Upper lobe of left lung (tissue), 6 donors: Measurements from ENCODE around the gene NEXN. TPM values are rescaled to one million over a fixed set of nuclear protein-coding genes. Genes with fewer than 3 reads are reported as not detected.

Source experiments
- ATAC-seq, 2 donors: fragments of 200-7000 bp; cut with Tn5 transposase; one replicate each; pipeline ENCODE4 v1.9.1; 2022; ENCODE audit warnings: mild to moderate bottlenecking in 2 of 2, moderate library complexity in 2 of 2; ENCODE audit not compliant: low FRiP score in 2 of 2
- DNase-seq, 2 donors: peaks; one replicate each; pipeline ENCODE4 v3.0.0-alpha.2; 2019 to 2020
- H3K27ac ChIP-seq, 4 donors: fragments of 200-600 bp; sonication (generic); one replicate each; pipeline ENCODE4 v1.5.1; 2016 to 2019
- H3K27me3 ChIP-seq, 4 donors: fragments of 200-600 bp; sonication (generic); one replicate each; pipeline ENCODE4 v1.5.1; 2017 to 2019
- H3K36me3 ChIP-seq, 4 donors: fragments of 200-600 bp; sonication (generic); one replicate each; pipeline ENCODE4 v1.5.1; 2016 to 2019
- H3K4me1 ChIP-seq, 4 donors: fragments of 200-600 bp; sonication (generic); one replicate each; pipeline ENCODE4 v1.5.1; 2018 to 2019
- H3K4me3 ChIP-seq, 4 donors: fragments of 200-600 bp; sonication (generic); one replicate each; pipeline ENCODE4 v1.5.1; 2017 to 2019; ENCODE audit warnings: mild to moderate bottlenecking in 2 of 4, moderate library complexity in 1 of 4
- H3K9me3 ChIP-seq, 4 donors: fragments of 200-600 bp; sonication (generic); one replicate each; pipeline ENCODE4 v1.5.1; 2018 to 2019
- EP300 ChIP-seq, 4 donors: sonication (generic); formaldehyde crosslinking; IDR thresholded peaks; one replicate each; pipeline ENCODE4 v1.5.1; 2017; ENCODE audit warnings: antibody characterized with exemption in 4 of 4, control low read depth in 2 of 4
- POLR2A ChIP-seq, 4 donors: fragments of 450-650 bp; IDR thresholded peaks; one replicate each; pipeline ENCODE4 v1.5.1; 2016 to 2017; ENCODE audit warnings: antibody characterized with exemption in 4 of 4, mild to moderate bottlenecking in 2 of 4
- POLR2AphosphoS5 ChIP-seq, 2 donors: sonication (generic); formaldehyde crosslinking; IDR thresholded peaks; one replicate each; pipeline ENCODE4 v1.5.1; 2017; ENCODE audit warnings: antibody characterized with exemption in 2 of 2
- WGBS, 2 donors: methylation state at CpG; one replicate each; pipeline ENCODE4 v1.1.5; 2017 to 2018; 5-methylcytosine and 5-hydroxymethylcytosine counted together
- total RNA-seq, 6 donors: library from RNA; depleted of rRNA in 4 of 6; stranded (reverse); fragments of >200 nt in 4 of 6; gene quantifications; one replicate each; pipeline versions ENCODE4 v1.1.0 to v1.2.1, GENCODE V29; 2016 to 2021
- TF ChIP-seq, protein P1 (sequence below), 6 experiments: fragments of 450-650 bp in 4 of 6; fragments of 200-600 bp in 2 of 6; sonication (generic) in 2 of 6; IDR thresholded peaks; one replicate each; pipeline ENCODE4 v1.5.1; 2016 to 2019; ENCODE audit warnings: antibody characterized with exemption in 6 of 6
- donor health status: DM: no; HTN: no; CAD: no; lungs with moderate emphysema.
- donor health status: DM: no; HTN: yes; CAD: no; lungs with severe emphysema.

Gene NEXN
- total RNA-seq = 10 to 100 TPM; 13.0 to 60.8 (median 28.2) TPM

DNA sequence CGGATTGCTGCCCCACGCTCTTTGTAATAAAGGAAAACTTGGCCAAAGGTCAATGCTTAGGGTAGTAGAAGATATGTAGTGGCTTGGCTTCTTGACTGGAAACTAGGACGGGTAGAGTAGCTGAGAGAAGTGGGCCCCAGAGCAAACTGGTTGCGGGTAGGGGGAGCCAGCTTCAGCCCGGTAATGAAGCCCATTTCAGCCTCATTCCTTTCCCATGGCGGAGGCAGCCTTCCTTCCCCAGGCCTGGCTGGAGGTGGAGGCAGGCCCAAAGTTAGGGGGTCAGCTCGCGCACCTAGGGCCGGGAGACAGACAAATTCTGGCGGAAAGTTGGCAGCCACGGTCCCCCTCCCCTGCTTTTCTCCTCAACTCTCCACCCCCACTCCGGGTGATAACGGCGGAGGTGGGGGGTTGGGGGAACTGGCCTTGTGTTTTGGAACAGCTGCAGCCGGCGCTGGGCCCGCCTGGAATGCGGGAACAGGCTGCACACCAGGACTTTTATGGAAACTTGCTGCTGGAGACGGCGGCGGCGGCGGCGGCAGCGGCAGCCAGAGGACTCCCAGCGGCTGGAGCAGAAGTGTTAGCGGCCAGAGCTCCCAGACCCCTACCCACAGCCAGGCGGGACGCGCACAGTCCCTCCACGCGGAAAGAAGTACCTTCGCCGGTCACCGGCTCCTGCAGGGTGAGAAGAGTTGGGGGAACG is at the start of gene NEXN:
Gene NEXN, plus strand, starts transcription at position 544 of the 700 bp plus-strand sequence. CDS start 27,483 bp downstream, outside the sequence.
- peak; percentile 65 to 93 for DNase-seq
- Histone ChIP-seq H3K27ac (peak within 1 kb of the TSS; percentile 82 to 91 (median 90)), H3K27me3 (no peaks in the 10 kb centered on the region), H3K4me1 (peaks cover 0 to 7% (median 6%) of the 10 kb centered on the region in 4 donors), H3K4me3 (peak within 1 kb of the TSS; percentile 60 to 78 (median 70)), H3K9me3 (no peaks in the 10 kb centered on the region), H3K36me3 (no peaks in the 10 kb centered on the region)
- ATAC-seq = peak; percentile 75 to 91
- TF ChIP-seq, protein P1, sequence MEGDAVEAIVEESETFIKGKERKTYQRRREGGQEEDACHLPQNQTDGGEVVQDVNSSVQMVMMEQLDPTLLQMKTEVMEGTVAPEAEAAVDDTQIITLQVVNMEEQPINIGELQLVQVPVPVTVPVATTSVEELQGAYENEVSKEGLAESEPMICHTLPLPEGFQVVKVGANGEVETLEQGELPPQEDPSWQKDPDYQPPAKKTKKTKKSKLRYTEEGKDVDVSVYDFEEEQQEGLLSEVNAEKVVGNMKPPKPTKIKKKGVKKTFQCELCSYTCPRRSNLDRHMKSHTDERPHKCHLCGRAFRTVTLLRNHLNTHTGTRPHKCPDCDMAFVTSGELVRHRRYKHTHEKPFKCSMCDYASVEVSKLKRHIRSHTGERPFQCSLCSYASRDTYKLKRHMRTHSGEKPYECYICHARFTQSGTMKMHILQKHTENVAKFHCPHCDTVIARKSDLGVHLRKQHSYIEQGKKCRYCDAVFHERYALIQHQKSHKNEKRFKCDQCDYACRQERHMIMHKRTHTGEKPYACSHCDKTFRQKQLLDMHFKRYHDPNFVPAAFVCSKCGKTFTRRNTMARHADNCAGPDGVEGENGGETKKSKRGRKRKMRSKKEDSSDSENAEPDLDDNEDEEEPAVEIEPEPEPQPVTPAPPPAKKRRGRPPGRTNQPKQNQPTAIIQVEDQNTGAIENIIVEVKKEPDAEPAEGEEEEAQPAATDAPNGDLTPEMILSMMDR (IDR thresholded peaks at IDR 0.05) = no peak
- peak; percentile 16 to 37 for TF ChIP-seq POLR2AphosphoS5 (IDR thresholded peaks at IDR 0.05)
- TF ChIP-seq EP300 (IDR thresholded peaks at IDR 0.05) = no peak
- peak in 1 of 4 donors; percentile 44 for TF ChIP-seq POLR2A (IDR thresholded peaks at IDR 0.05)
- 10 to 11% methylated on average over 23 to 34 of the region's 36 CpGs for WGBS, 2 donors

DNA sequence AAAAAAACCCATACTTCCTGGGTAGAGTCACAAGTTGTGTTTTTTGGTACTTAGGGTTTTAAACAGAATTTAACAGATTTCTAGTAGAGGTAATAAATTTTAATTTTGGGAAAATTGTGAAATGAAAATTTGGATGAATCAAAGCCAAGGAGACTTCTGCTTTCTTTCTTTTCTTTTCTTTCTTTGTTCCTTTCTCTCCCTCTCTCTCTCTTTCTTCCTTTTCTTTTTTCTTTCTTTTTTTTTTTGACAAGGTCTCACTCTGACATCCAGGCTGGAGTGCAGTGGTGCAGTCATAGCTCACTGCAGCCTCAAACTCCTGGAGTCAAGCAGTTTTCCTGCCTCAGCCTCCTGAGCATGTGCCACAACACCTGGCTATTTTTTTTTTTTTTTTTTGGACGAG is 46.9 kb upstream of the NEXN start:
- peaks cover 0 to 26% (median 6%) of the 10 kb centered on the region in 4 donors for H3K36me3 ChIP-seq
- no peak for TF ChIP-seq EP300 (IDR thresholded peaks at IDR 0.05)
- no peak for TF ChIP-seq POLR2AphosphoS5 (IDR thresholded peaks at IDR 0.05)
- no peak for TF ChIP-seq POLR2A (IDR thresholded peaks at IDR 0.05)
- TF ChIP-seq, protein P1 (IDR thresholded peaks at IDR 0.05) = no peak
- H3K4me1 ChIP-seq = peaks cover 3 to 11% (median 8%) of the 10 kb centered on the region in 4 donors
- H3K27me3 ChIP-seq = no peaks in the 10 kb centered on the region
- 56 to 73% methylated on average over 1 of the region's 1 CpG for WGBS, 2 donors
- no peaks in the 10 kb centered on the region for H3K9me3 ChIP-seq
- H3K27ac ChIP-seq = no peak overlapping the region
- H3K4me3 ChIP-seq = no peak overlapping the region
- no peak for ATAC-seq
- DNase-seq = no peak

DNA sequence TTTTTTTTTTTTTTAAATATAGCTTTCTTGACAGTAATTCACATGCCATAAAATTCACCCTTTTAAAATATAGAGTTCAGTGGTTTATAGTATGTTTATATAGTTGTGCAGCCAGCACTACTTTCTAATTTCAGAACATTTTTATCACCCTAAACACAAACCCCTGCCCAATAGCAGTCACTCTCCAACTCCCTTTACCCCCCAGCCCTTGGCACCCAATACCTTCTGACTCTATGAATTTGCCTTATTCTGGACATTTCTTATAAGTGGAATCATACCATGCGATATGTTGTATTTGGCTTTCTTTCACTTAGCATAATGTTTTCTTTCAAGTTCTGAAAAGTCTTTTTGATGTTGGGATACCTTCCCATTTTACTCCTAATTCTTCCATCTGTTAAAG is 42.5 kb upstream of the NEXN start:
- WGBS, 2 donors = 95 to 100% methylated on average over 1 of the region's 1 CpG
- Histone ChIP-seq H3K27me3 (no peaks in the 10 kb centered on the region), H3K4me1 (no peaks in the 10 kb centered on the region), H3K4me3 (no peak overlapping the region), H3K36me3 (peaks cover 0 to 22% (median 2%) of the 10 kb centered on the region in 4 donors), H3K27ac (no peak overlapping the region), H3K9me3 (no peaks in the 10 kb centered on the region)
- no peak for DNase-seq
- no peak for ATAC-seq
- TF ChIP-seq POLR2AphosphoS5 (IDR thresholded peaks at IDR 0.05) (no peak), POLR2A (IDR thresholded peaks at IDR 0.05) (no peak), EP300 (IDR thresholded peaks at IDR 0.05) (no peak)
- TF ChIP-seq, protein P1 (IDR thresholded peaks at IDR 0.05) = no peak

DNA sequence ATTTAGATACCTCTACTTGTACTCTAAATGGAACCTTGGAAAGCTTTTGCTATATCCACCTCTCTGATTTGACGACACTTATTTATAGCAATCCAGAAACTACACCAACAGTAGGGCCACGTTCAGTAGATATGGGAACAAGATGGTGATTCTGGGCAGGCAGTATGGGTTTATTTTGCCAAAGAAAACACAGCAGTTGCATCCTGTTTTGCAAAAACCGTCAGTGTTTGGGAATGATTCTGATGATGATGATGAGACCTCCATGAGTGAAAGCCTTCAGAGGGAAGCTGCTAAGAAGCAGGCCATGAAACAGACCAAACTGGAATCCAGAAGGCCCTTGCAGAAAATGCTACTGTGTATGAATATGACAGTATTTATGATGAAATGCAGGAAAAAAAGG is 41.5 kb upstream of the NEXN start:
- no peaks in the 10 kb centered on the region for H3K27me3 ChIP-seq
- H3K4me1 ChIP-seq = no peaks in the 10 kb centered on the region
- H3K9me3 ChIP-seq = no peaks in the 10 kb centered on the region
- WGBS, 2 donors = 72 to 77% methylated on average over 3 of the region's 3 CpGs
- ATAC-seq = no peak
- peaks cover 0 to 24% (median 2%) of the 10 kb centered on the region in 4 donors for H3K36me3 ChIP-seq
- TF ChIP-seq, protein P1 (IDR thresholded peaks at IDR 0.05) = no peak
- no peak for TF ChIP-seq POLR2AphosphoS5 (IDR thresholded peaks at IDR 0.05)
- TF ChIP-seq EP300 (IDR thresholded peaks at IDR 0.05) = no peak
- TF ChIP-seq POLR2A (IDR thresholded peaks at IDR 0.05) = no peak
- no peak overlapping the region for H3K4me3 ChIP-seq
- DNase-seq = no peak
- no peak overlapping the region for H3K27ac ChIP-seq
